ENCODE results near the gene CDH11. TPM values are rescaled to one million over a fixed set of nuclear protein-coding genes. Genes with fewer than 3 reads are reported as not detected.

Gene CDH11
- total and polyA plus RNA-seq, 10 of the 15 experiments (the other 5 are each of a cell fraction or from before 2014, with no cell fraction given): 0.31 to 9.7 (median 0.87) TPM

- Histone ChIP-seq H3K9ac (ENCODE audit: control insufficient read depth, insufficient read depth, low read length) (no peak overlapping the region), H3K27me3 (replicated peaks in 1 of 2; ENCODE audit: control insufficient read depth in 2 of 2, insufficient read depth in 2 of 2, low read length in 1 of 2) (no peaks in the 10 kb centered on the region), H2AFZ (ENCODE audit: control insufficient read depth, low read depth, low read length) (no peak overlapping the region), H3K9me3 (replicated peaks; ENCODE audit: control insufficient read depth, insufficient read depth, low read length) (no peaks in the 10 kb centered on the region), H3K4me2 (ENCODE audit: control insufficient read depth, insufficient read depth) (no peak overlapping the region), H3K36me3 (ENCODE audit: control insufficient read depth in 2 of 2, insufficient read depth in 2 of 2, low read length in 1 of 2) (no peaks in the 10 kb centered on the region), H3K79me2 (ENCODE audit: control insufficient read depth, insufficient read depth, low read length) (no peaks in the 10 kb centered on the region), H3K4me3 (no peak overlapping the region), H3K27ac (ENCODE audit: control insufficient read depth, insufficient read depth) (no peak overlapping the region), H3K4me1 (ENCODE audit: control insufficient read depth, insufficient read depth, low read length) (no peaks in the 10 kb centered on the region), H4K20me1 (ENCODE audit: control insufficient read depth, insufficient read depth) (no peaks in the 10 kb centered on the region)
- FAIRE-seq (no peak), ATAC-seq (no peak), DNase-seq (ENCODE audit: low read depth, low spot score) (no peak)
- BruUV-seq (replicated peaks): no TSS peak
- intact Hi-C loops (cut with micrococcal nuclease; ENCODE audit: unreplicated experiment) (no loop called here), in situ Hi-C loops (cut with MboI) (no loop called here)
- ChIA-PET POLR2A (no interaction called here), CTCF (no interaction called here), SMC1A (ENCODE audit: uncharacterized antibody, unreplicated experiment) (interaction anchor here (1.0 to 1.5 kb wide), 2 partner anchors 8 to 22 kb away, joined by 3 to 5 read pairs; no protein-coding TSS in a partner anchor), RAD21 (ENCODE audit: unreplicated experiment) (no interaction called here)
- TF ChIP-seq MLLT1 (IDR thresholded peaks at IDR 0.05) (no peak), ZNF24 (IDR thresholded peaks at IDR 0.05) (no peak), MAX (IDR thresholded peaks at IDR 0.05; ENCODE audit: low read depth, low read length) (no peak)
Observed at GRCh38 chr16:65016754-65017153, 105.1 kb downstream of the CDH11 start.

- intact Hi-C loops (cut with micrococcal nuclease; ENCODE audit: unreplicated experiment): no loop called here
- FAIRE-seq: no peak
- TF ChIP-seq HCFC1 (IDR thresholded peaks at IDR 0.05; ENCODE audit: low read length) (no peak), ZNF217 (IDR thresholded peaks at IDR 0.05) (no peak), SIN3A (IDR thresholded peaks at IDR 0.05; ENCODE audit: low read depth, low read length) (no peak), RFX5 (IDR thresholded peaks at IDR 0.05; ENCODE audit: low read depth, low read length) (no peak), MYB (IDR thresholded peaks at IDR 0.05; ENCODE audit: borderline replicate concordance, low read depth, low read length) (no peak), SMARCA5 (IDR thresholded peaks at IDR 0.05) (no peak), FOXK2 (IDR thresholded peaks at IDR 0.05) (no peak), HDGF (IDR thresholded peaks at IDR 0.05) (no peak), WRNIP1 (IDR thresholded peaks at IDR 0.05; ENCODE audit: borderline replicate concordance, low read depth, low read length) (no peak), CHD1 (IDR thresholded peaks at IDR 0.05; ENCODE audit: low read depth, low read length) (no peak), DPF2 (IDR thresholded peaks at IDR 0.05) (no peak), BRCA1 (IDR thresholded peaks at IDR 0.05; ENCODE audit: low read depth, low read length) (no peak), TBL1XR1 (IDR thresholded peaks at IDR 0.05; ENCODE audit: low read depth, low read length) (no peak), CHD2 (IDR thresholded peaks at IDR 0.05; ENCODE audit: borderline replicate concordance, low read depth, low read length) (no peak), CREM (IDR thresholded peaks at IDR 0.05; ENCODE audit: low read depth) (no peak), PBX3 (IDR thresholded peaks at IDR 0.05; ENCODE audit: insufficient replicate concordance, low read depth, low read length) (no peak)
Observed at GRCh38 chr16:65015599-65015998, 106.3 kb downstream of the CDH11 start.

More at GRCh38 chr16:65015599-65015998, 106.3 kb downstream of the CDH11 start:
- Histone ChIP-seq H2AFZ (ENCODE audit: control insufficient read depth, low read depth, low read length) (no peak overlapping the region), H3K9me3 (replicated peaks; ENCODE audit: control insufficient read depth, insufficient read depth, low read length) (no peaks in the 10 kb centered on the region), H4K20me1 (ENCODE audit: control insufficient read depth, insufficient read depth) (no peaks in the 10 kb centered on the region), H3K27ac (ENCODE audit: control insufficient read depth, insufficient read depth) (no peak overlapping the region), H3K4me3 (no peak overlapping the region), H3K4me1 (ENCODE audit: control insufficient read depth, insufficient read depth, low read length) (no peaks in the 10 kb centered on the region), H3K79me2 (ENCODE audit: control insufficient read depth, insufficient read depth, low read length) (no peaks in the 10 kb centered on the region), H3K36me3 (ENCODE audit: control insufficient read depth in 2 of 2, insufficient read depth in 2 of 2, low read length in 1 of 2) (no peaks in the 10 kb centered on the region), H3K27me3 (replicated peaks in 1 of 2; ENCODE audit: control insufficient read depth in 2 of 2, insufficient read depth in 2 of 2, low read length in 1 of 2) (no peaks in the 10 kb centered on the region), H3K4me2 (ENCODE audit: control insufficient read depth, insufficient read depth) (no peak overlapping the region), H3K9ac (ENCODE audit: control insufficient read depth, insufficient read depth, low read length) (no peak overlapping the region)
- CTCF ChIA-PET: interaction anchor here (0.7 kb wide), 1 partner anchor 104 kb away, joined by 4 read pairs; no protein-coding TSS in a partner anchor
- ATAC-seq (no peak), DNase-seq (ENCODE audit: low read depth, low spot score) (no peak)
- POLR2A ChIA-PET: no interaction called here
- in situ Hi-C loops (cut with MboI): no loop called here
- no TSS peak for BruUV-seq (replicated peaks)
- SMC1A ChIA-PET (ENCODE audit: uncharacterized antibody, unreplicated experiment): interaction anchor here (0.5 to 1.5 kb wide), 3 partner anchors 9 to 60 kb away, joined by 3 to 5 read pairs (median 3); no protein-coding TSS in a partner anchor
- RAD21 ChIA-PET (ENCODE audit: unreplicated experiment): no interaction called here

Measured in GM12878 (cell line).